C4-2B (cell line): ENCODE measurements around the gene GEMIN2.

Experiments
- CTCF ChIP-seq: fragments of 450-650 bp; conservative IDR thresholded peaks from 2 replicates; pipeline ENCODE4 v1.5.1; 2017; ENCODE audit warnings: mild to moderate bottlenecking
- ZFX ChIP-seq: fragments of 450-650 bp; IDR thresholded peaks from 2 replicates; pipeline ENCODE4 v1.6.1; 2017

DNA sequence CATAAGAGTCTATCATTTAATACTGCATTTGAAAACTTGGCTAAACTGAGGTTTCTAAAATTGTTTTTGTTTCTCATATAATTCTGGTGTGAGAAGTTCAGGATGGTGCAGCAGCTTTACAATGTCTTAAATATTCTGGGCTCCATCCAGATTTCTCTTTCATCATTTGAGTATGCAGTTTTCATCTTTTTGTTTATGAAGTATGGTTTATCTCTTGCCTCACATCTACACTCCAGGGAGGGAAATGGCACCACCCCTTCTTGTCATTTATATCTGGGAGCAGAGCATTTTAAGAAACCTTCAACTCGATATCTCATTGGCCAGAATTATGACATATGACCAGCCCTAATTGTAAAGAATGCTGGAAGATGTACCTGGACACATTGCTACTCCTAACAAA, 24.3 kb downstream of the GEMIN2 start:
- TF ChIP-seq ZFX (no peak), CTCF (no peak)
